HG02571 (cell line): ENCODE data around the gene DLL4.

ENCODE experiments used
- ATAC-seq: cut with Tn5 transposase; IDR thresholded peaks from one replicate; pipeline ENCODE4 v1.9.1; 2021; ENCODE audit warnings: mild to moderate bottlenecking, moderate library complexity; ENCODE audit not compliant: unreplicated experiment

Gene DLL4

GRCh38 chr15:40925863-40926658 lies 3.1 kb upstream of the DLL4 start:
- ATAC-seq, result no peak

DNA sequence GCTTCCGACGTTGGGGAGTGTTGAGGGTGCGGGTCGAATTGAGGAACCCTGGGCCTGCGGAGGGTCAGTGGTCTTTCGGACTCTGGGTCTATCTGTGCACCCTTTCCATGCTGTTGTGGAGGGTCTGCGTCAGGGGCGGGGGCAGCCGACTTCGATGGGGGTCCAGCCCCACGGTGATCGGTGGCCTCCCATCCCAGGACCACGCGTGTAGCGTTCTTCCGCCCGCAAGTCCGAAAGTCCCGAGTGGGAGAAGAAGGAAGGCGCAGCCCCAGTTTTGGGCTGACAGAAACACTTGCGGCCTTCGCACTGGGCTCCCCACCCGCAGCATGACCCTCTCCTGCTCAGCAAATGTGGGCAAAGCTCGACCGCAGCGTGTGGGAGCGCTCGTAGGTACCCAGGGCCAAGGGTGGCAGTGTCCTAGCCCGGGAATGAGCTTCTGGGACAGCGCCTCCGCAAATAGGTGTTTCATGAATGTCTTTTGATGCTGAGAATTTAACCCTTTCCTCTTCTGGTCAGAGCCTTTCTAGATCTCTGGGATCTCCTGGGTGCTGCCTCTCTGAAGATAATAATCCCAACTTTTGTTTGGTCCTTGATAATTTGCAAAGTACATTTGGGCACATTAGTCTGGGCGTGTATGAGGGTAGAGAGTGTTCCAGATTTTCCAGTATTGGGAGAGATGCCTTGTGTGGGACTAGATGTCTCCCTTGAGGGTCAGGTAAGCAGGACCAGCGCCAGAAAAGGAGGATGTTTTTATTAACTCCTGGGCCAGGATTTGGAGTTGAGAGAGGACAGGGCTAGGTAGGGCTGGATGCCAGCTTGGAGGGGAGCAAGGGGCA lies 2.3 kb upstream of the DLL4 start:
- ATAC-seq, result no peak

DNA sequence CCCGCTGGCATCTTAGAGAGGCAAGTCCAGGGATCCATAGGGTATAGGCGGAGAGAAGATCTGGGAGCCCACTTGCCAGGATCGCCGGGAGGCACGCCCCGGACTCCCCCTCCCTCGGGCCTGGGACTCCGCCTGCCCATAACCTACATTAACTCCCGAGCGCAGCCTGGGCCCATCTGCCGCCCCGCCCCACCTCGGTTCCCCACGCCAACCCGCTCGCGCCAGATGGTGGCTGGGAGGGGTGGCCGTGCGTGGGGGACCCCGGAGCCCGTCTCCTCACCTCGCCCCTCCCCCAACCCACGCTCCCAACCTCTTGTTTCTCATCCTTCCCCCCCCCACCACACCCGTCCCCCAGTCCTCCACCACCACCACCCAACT lies 1.7 kb upstream of the DLL4 start:
- no peak for ATAC-seq

DNA sequence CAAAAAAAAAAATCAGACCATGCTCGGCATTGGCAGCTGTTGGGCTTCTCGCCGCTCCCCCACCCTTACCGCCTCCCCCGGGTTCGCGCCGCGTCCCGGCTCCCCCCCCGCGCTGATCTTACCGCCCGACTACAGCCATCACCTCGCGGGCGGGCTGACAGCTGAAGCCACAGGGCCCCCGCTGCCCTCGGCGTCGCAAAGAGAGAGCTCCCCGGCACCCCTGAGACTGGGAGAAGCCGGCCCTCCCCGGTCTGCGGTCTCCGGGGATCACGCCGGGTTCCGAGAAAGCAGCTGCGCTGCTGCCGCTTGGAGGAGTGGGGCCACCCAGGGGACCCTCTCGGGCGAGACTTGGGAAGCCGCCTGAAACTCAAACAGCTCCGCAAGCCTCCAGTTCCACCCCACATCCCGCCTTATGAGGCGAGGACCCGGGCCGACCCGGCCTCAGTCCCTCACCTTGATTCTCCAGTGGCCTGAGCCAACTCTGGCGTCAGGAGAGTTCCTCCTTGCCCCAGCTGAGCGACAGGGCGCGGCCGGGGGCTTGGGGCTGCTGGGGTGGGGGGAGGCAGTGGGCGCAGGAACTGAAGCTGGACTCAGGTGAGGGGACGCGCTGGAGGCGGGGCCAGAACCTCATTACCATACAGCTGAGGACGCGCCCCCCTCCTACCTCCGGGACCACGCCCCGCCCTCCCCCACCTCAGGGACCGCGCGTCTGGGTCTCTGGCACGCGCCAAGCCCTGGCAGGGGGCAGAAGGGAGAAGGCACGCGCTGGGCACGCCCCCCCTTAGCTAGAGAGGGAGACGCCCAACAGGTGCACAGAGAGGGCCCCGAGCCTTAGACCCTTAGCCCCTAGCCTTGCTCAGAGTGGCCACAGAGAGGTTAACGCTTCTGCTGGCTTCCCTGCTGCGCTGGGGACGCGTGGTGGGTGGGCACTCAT lies 1.0 kb upstream of the DLL4 start:
- no peak for ATAC-seq

GRCh38 chr15:40929660-40930429 lies 705 bp downstream of the DLL4 start:
- ATAC-seq, result no peak

DNA sequence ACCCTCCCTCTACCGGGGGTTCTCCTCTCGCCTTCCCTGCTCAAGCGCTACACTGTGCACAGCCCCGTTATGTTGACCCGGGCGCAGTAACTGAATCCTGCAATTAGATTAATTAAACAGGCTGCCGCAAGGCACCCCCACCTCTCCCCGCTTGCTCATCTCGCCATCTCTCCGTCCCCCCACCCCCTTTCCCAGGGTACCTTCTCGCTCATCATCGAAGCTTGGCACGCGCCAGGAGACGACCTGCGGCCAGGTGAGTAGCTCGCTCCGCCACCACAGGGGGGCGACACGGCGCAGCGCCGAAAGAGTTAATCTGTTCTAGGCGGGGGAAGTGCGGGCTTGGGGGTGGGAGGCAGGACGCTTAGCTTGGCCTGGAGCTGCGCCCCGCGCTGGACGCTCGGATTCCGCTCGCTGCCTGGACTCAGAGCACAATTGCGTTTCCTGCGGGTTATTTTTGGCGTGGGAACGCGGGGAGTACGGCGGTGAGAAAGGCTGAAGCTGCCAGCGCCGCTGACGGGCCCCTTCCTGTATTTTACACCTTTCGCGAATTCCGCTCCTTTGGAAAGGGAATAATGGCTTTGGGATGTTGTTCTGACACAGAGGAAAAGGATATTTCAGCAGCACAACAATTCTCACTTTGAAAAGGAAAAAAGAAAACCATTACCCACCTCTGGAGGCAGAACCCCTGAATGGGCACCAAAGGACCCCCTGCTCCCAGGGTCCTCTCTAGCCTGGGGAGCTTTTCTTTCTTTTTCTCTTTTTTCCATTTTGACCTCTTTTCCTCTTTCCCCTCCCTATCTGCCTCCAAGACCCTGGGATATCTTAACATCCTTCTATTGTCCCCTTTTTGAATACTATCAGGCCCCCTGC lies 1.5 kb downstream of the DLL4 start:
- no peak for ATAC-seq

GRCh38 chr15:40931300-40932142 lies 2.4 kb downstream of the DLL4 start:
- no peak for ATAC-seq

DNA sequence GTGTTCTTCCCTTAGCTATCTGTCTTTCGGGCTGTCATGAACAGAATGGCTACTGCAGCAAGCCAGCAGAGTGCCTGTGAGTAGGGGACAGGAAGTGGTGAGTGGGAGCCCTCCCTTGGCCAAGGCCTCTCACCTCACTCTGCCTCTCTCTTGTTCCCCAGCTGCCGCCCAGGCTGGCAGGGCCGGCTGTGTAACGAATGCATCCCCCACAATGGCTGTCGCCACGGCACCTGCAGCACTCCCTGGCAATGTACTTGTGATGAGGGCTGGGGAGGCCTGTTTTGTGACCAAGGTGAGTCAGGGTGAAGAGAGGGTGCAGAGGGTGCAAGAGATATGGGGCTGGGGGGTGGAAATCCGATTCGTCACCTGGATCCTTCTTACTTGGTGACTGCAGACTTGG lies 3.0 kb downstream of the DLL4 start:
- no peak for ATAC-seq

DNA sequence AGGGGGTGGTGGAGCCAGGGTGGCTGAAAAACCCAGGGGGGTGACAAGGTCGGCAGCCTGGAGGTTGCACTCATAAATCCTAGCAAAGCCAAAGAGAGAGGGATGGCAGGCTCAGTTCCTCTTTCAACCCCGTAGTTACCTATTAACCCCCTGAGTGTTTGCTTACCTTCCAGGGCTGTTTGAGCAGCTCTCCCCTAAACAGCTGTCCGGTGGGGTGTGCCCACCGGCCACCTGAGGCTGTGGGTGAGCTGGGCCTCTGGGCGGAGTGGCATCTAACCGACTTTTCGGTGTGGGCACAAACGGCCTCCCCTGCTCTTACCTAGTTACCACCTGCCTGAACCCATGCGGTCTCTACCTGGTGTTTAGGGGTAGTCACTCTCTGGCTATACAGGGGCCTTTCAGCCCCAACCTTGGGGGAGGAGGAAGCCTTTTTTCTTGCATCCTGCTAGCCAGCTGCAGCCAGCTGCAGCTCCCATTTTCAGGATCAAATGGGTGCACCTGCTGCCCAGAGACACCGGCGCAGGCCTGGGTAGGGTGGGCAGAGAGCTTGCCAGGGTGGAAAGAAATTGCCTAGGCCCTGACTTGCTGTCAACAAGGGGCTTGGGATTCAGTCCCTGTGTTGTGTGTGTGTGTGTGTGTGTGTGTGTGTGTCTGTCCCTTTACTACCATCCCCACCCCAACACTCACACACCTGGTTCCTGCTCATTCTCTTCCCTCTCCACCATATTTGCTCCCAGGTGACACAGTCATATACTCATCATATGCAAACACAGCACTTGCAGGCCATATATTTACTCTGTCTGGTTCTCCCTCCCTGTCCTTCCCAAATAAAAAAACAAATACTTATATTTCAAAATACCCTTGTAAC lies 3.7 kb downstream of the DLL4 start:
- no peak for ATAC-seq

- ATAC-seq, result no peak
Measured at GRCh38 chr15:40933517-40933902, 4.4 kb downstream of the DLL4 start.

DNA sequence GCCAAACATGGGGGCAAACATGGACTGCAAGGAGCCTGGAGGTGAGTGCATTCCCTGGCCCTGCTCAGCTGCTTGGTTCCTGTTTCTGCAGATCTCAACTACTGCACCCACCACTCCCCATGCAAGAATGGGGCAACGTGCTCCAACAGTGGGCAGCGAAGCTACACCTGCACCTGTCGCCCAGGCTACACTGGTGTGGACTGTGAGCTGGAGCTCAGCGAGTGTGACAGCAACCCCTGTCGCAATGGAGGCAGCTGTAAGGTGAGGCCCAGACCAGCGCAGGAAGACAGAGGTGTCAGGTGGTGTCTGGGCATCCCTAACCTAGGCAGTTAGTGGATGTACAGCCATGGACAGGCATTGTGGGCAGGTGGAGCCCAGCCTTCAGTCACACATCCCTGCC lies 5.3 kb downstream of the DLL4 start:
- ATAC-seq, result no peak

GRCh38 chr15:40936234-40936708 lies 7.1 kb downstream of the DLL4 start:
- no peak for ATAC-seq

GRCh38 chr15:40936709-40937666 lies 7.8 kb downstream of the DLL4 start:
- no peak for ATAC-seq

DNA sequence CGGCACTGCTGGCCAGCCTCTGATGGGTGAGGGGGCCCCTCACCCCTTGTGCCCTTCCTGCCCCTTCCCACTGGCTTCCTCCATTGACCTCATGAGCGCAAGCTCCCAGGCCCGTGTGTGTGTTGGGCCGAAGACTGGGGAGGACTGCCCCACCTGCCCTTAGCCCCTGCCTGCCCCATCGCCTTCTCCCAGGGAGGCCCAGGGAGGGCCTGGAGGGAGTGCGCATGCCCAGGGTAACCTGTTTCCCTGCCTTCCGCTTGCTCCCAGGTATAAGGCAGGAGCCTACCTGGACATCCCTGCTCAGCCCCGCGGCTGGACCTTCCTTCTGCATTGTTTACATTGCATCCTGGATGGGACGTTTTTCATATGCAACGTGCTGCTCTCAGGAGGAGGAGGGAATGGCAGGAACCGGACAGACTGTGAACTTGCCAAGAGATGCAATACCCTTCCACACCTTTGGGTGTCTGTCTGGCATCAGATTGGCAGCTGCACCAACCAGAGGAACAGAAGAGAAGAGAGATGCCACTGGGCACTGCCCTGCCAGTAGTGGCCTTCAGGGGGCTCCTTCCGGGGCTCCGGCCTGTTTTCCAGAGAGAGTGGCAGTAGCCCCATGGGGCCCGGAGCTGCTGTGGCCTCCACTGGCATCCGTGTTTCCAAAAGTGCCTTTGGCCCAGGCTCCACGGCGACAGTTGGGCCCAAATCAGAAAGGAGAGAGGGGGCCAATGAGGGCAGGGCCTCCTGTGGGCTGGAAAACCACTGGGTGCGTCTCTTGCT lies 8.8 kb downstream of the DLL4 start:
- no peak for ATAC-seq

DNA sequence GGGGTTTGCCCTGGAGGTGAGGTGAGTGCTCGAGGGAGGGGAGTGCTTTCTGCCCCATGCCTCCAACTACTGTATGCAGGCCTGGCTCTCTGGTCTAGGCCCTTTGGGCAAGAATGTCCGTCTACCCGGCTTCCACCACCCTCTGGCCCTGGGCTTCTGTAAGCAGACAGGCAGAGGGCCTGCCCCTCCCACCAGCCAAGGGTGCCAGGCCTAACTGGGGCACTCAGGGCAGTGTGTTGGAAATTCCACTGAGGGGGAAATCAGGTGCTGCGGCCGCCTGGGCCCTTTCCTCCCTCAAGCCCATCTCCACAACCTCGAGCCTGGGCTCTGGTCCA lies 9.4 kb downstream of the DLL4 start:
- no peak for ATAC-seq

DNA sequence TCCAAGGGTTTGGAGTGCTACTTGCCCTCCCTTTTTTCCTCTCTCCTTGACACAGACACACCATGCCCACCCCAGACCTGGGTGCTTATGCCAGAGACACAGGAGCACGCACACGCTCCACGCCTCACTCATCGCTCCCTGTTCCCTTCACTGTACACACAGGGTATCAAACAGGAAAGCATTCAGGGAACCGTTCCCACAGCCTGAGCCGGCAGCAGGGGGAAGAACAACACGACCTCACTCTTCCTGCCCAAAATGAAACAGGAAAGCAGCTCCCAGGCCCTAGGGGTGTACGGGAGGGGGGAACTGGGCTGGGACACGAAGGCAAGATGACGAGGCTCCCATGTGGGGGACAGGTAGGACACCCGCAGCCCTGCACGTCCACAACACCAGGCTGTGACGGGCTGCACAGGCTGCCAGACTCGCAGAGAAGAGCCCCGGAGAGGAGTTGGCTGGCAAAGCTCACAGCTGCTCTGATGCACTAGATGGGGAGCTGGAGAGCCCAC lies 11.2 kb downstream of the DLL4 start:
- no peak for ATAC-seq
